Spinal cord (tissue), 10 donors: ENCODE data around the gene TMEM109. TPM values are rescaled to one million over a fixed set of nuclear protein-coding genes. Genes with fewer than 3 reads are reported as not detected.
A peak's percentile ranks its signal among the peaks of the same experiment; 100 is the strongest.

ENCODE experiments used
- DNase-seq, 6 donors: peaks; one replicate each; pipeline versions ENCODE4 v3.0.0 to v3.0.0-alpha.2; 2013 to 2015; ENCODE audit warnings: low spot score in 6 of 6, low read depth in 4 of 6
- H3K27ac ChIP-seq: one replicate; pipeline ENCODE4 v1.5.1; 2013; ENCODE audit warnings: low read depth, low read length, control low read depth
- H3K27me3 ChIP-seq: one replicate; pipeline ENCODE4 v1.6.1; 2013; ENCODE audit warnings: low read length; ENCODE audit not compliant: control insufficient read depth, insufficient read depth
- H3K36me3 ChIP-seq: one replicate; pipeline ENCODE4 v1.6.1; 2013; ENCODE audit warnings: low read length; ENCODE audit not compliant: control insufficient read depth, insufficient read depth
- H3K4me1 ChIP-seq: one replicate; pipeline ENCODE4 v1.6.1; 2013; ENCODE audit warnings: low read length; ENCODE audit not compliant: control insufficient read depth, insufficient read depth
- H3K4me3 ChIP-seq: one replicate; pipeline ENCODE4 v1.5.1; 2013; ENCODE audit warnings: low read depth, low read length, control low read depth
- H3K9me3 ChIP-seq: one replicate; pipeline ENCODE4 v1.6.1; 2013; ENCODE audit warnings: low read length; ENCODE audit not compliant: control insufficient read depth, insufficient read depth
- WGBS: methylation state at CpG from one replicate; pipeline ENCODE4 v1.1.5; 2013; ENCODE audit warnings: missing lambda C conversion rate; ENCODE audit not compliant: insufficient coverage; 5-methylcytosine and 5-hydroxymethylcytosine counted together
- polyA plus RNA-seq, 2 donors: library from polyadenylated mRNA; unstranded; fragments of 120-200 nt; gene quantifications; one replicate each; pipeline ENCODE4 v1.2.1, GENCODE V29; 2013; ENCODE audit not compliant: insufficient read length in 2 of 2
- total RNA-seq, 2 donors: library from RNA; depleted of rRNA in 1 of 2; stranded (reverse); fragments of 120-200 nt in 1 of 2; fragments of >200 nt in 1 of 2; gene quantifications; one replicate each; pipeline versions ENCODE4 v1.2.3 to v1.2.4, GENCODE V29; 2013 to 2014
- donor health status: healthy.

TMEM109 gene
- total and polyA plus RNA-seq, 4 donors: 33.5 to 44.7 (median 37.3) TPM

GRCh38 chr11:60946601-60947264, 32.8 kb downstream of the TMEM109 start:
- Histone ChIP-seq H3K9me3 (no peaks in the 10 kb centered on the region), H3K27me3 (peaks cover 27% of the 10 kb centered on the region), H3K4me3 (no peak overlapping the region), H3K36me3 (no peaks in the 10 kb centered on the region), H3K4me1 (peaks cover 44% of the 10 kb centered on the region), H3K27ac (peak overlapping the region; percentile 15)
- DNase-seq: peak in 2 of 6 donors; percentile 51 to 87
- 36% methylated on average over 12 of the region's 15 CpGs for WGBS

- H3K9me3 ChIP-seq: no peaks in the 10 kb centered on the region
- no peaks in the 10 kb centered on the region for H3K36me3 ChIP-seq
- peaks cover 44% of the 10 kb centered on the region for H3K4me1 ChIP-seq
- WGBS: 0% methylated on average over 1 of the region's 2 CpGs
- peak overlapping the region; percentile 84 for H3K27ac ChIP-seq
- no peak overlapping the region for H3K4me3 ChIP-seq
- peaks cover 31% of the 10 kb centered on the region for H3K27me3 ChIP-seq
- peak in 4 of 6 donors; percentile 47 to 91 (median 68) for DNase-seq
These were observed 33.7 kb downstream of the TMEM109 start for GRCh38 chr11:60947700-60948099.

DNA sequence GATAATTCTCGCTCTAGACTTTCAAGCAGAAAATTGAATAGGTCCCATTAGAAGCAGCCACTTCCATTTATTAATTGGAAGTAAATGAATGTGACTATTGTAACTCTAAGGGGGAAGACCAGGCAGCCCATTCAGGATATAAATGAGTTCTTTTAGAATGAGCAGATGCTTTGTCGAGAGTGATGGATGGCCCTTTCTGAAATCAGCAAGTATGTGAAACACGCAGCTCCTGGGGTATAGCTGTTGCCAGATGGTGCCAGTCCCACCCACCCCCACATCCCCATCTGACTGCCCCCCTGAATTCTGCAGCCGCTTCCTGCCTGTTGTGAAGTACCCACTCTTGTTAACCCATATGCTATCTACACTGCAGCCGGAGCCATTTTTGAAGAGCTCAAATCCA, 34.3 kb downstream of the TMEM109 start:
- H3K4me1 ChIP-seq: peaks cover 41% of the 10 kb centered on the region
- no peaks in the 10 kb centered on the region for H3K9me3 ChIP-seq
- DNase-seq: peak in 4 of 6 donors; percentile 56 to 93 (median 74)
- peak overlapping the region; percentile 84 for H3K27ac ChIP-seq
- peaks cover 33% of the 10 kb centered on the region for H3K27me3 ChIP-seq
- 4% methylated on average over 3 of the region's 5 CpGs for WGBS
- no peaks in the 10 kb centered on the region for H3K36me3 ChIP-seq
- peak overlapping the region; percentile 4 for H3K4me3 ChIP-seq

GRCh38 chr11:60950024-60950423, 36.1 kb downstream of the TMEM109 start:
- no peaks in the 10 kb centered on the region for H3K36me3 ChIP-seq
- H3K9me3 ChIP-seq: no peaks in the 10 kb centered on the region
- H3K27ac ChIP-seq: peak overlapping the region; percentile 20
- no peak for DNase-seq
- H3K4me1 ChIP-seq: peaks cover 39% of the 10 kb centered on the region
- H3K27me3 ChIP-seq: peaks cover 32% of the 10 kb centered on the region
- H3K4me3 ChIP-seq: peak overlapping the region; percentile 49
- whole genome bisulfite sequencing: 67% methylated on average over 6 of the region's 6 CpGs

DNA sequence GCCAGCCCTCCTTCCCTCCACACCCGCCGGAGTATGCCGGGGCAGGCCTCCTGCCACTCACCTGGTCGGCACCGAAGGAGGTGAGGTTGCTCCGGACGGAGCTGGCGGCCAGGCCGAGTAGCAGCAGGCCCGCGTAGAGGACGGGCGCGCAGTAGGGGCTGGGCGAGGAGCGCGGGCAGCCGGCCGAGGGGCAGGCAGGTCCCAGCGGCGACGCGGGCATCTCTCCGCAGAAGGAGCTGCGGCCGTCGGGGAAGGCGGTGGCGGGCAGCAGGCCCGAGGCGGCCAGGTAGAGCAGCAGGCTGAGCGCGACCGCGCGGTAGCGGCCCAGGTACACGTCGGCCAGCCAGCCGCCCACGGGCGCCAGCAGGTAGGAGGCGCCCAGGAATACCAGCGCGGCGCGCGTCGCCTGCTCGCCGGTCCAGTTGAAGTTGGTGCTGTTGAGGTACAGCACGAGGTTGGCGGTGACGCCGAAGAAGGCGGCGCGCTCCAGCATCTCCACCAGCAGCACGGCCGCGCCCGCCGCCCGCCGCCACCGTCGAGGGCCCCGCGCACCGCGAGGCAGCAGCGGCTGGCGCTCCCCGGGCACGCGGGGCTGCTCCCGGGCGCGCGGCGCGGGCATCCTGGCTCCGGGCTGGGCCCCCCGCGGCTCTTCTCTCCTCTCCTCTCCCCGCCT, 37.1 kb downstream of the TMEM109 start:
- peaks cover 31% of the 10 kb centered on the region for H3K27me3 ChIP-seq
- no peaks in the 10 kb centered on the region for H3K36me3 ChIP-seq
- peak overlapping the region; percentile 49 for H3K4me3 ChIP-seq
- WGBS: 5% methylated on average over 85 of the region's 86 CpGs
- no peaks in the 10 kb centered on the region for H3K9me3 ChIP-seq
- H3K4me1 ChIP-seq: peaks cover 36% of the 10 kb centered on the region
- peak in 1 of 6 donors; percentile 34 for DNase-seq
- H3K27ac ChIP-seq: peak overlapping the region; percentile 81

GRCh38 chr11:60951606-60951903, 37.6 kb downstream of the TMEM109 start:
- peak overlapping the region; percentile 81 for H3K27ac ChIP-seq
- no peaks in the 10 kb centered on the region for H3K36me3 ChIP-seq
- H3K4me1 ChIP-seq: peaks cover 31% of the 10 kb centered on the region
- WGBS: 11% methylated on average over 8 of the region's 8 CpGs
- no peak for DNase-seq
- H3K4me3 ChIP-seq: peak overlapping the region; percentile 31
- no peaks in the 10 kb centered on the region for H3K9me3 ChIP-seq
- H3K27me3 ChIP-seq: peaks cover 32% of the 10 kb centered on the region

DNA sequence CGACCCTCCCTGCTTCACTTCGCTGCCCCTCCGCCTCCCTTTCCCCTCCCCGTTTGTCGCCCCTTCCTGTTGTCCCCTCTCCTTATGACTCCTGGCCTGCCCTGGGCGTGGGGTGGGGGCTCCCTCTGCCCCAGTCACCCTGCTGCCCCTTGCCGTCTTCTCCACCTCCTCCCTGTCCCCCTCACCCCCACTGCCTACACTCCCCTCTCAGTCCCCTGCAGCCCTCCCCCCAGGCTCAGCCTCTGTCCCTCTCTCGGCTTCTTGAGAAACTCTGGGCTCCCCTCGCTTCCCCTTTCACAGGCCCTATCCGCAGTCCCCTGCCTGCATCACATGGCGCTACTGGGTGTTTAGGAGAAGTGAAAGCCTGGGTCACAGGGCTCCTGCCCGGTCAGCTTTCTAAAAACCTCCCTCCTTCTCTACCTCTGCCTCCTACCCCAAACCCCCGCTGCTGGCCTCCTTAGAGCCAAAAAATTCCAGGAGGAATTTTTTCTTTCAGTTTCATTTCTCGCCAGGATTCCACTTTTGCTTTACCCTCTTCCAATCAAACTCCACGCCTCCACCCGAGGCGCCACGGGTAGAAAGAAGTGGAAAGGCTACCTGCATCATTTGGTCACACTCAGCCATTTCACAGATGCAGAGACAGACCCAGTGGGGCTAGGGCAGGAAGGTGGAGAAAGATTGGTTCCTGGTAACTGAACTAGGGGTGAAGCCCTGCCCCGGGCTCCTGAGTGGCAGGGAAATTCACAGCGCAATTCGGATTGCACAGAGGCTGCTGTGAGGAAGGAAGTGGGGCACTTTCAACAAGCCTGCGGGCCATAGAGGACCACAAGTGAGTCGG, 38.2 kb downstream of the TMEM109 start, which contains the start of gene SLC15A3:
TSS of gene SLC15A3 (minus strand) at position 273 of the 838 bp plus-strand sequence. CDS start 625 bp downstream, outside the sequence.
- Histone ChIP-seq H3K4me1 (peaks cover 27% of the 10 kb centered on the region), H3K9me3 (no peaks in the 10 kb centered on the region), H3K27ac (peak within 1 kb of the TSS; percentile 81), H3K36me3 (no peaks in the 10 kb centered on the region), H3K27me3 (peaks cover 33% of the 10 kb centered on the region), H3K4me3 (peak within 1 kb of the TSS; percentile 49)
- WGBS: 41% methylated on average over 18 of the region's 23 CpGs
- DNase-seq: no peak

DNA sequence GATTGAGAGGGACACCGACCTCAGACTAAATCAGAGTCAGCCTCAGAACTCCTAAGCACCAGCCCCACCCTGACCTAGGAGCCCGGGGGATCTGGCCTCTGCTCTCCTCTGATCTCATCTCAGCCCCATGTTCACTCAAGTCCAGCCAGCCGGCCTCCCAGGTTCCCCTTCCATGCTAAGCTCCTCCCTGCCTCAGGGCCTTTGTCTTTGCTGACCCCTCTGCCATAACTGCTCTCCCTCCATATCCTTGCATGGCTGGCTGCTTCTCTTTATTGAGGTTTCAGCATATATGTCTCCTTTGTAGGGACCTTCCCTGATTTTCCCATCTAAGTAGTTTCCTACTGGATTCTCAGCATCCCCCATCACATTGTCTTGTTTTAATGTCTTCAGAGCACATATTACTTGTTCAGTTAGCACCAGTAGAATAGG, 38.8 kb downstream of the TMEM109 start:
- Histone ChIP-seq H3K27ac (peak overlapping the region; percentile 81), H3K4me1 (peaks cover 20% of the 10 kb centered on the region), H3K36me3 (no peaks in the 10 kb centered on the region), H3K4me3 (peak overlapping the region; percentile 31), H3K9me3 (no peaks in the 10 kb centered on the region), H3K27me3 (peaks cover 33% of the 10 kb centered on the region)
- 64% methylated on average over 3 of the region's 3 CpGs for WGBS
- DNase-seq: no peak

DNA sequence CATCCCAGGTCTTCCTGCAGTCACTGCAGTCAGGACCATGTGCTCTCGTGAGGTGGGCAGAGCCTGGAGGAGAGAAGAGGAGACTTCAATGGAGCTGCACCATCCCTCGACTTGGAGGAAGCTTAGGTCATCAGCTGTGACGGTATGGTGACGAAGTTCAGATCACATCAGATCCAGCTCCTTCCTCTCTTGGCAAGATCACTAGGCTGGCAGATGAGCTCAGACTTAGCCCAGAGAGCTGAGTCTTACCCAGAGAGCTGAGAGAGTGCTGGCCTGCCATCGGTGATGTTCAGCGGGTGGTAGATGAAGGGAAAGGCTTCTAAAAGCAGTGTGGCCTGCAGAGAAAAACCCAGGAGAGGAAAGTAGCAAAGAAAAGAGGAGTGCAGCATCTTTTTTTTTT, 39.8 kb downstream of the TMEM109 start:
- Histone ChIP-seq H3K27me3 (peaks cover 33% of the 10 kb centered on the region), H3K9me3 (no peaks in the 10 kb centered on the region), H3K36me3 (no peaks in the 10 kb centered on the region), H3K4me3 (no peak overlapping the region), H3K4me1 (peaks cover 16% of the 10 kb centered on the region), H3K27ac (no peak overlapping the region)
- no CpG with 5 or more reads among the region's 6 CpGs for WGBS
- no peak for DNase-seq
